ENCODE results near the gene KRTAP10-9.

Gene KRTAP10-9

GRCh38 chr21:44596068-44596725, 30.7 kb upstream of the KRTAP10-9 start:
- Histone ChIP-seq H3K27ac (ENCODE audit: extremely low read depth, low read depth, low read length) (no peak overlapping the region), H3K36me3 (ENCODE audit: control insufficient read depth in 2 of 2, insufficient read depth in 1 of 2, low read length in 2 of 2) (no peaks in the 10 kb centered on the region), H3K4me3 (ENCODE audit: low read depth, low read length) (no peak overlapping the region), H3K4me1 (ENCODE audit: control insufficient read depth, insufficient read depth, low read length) (no peaks in the 10 kb centered on the region), H3K9me3 (ENCODE audit: control insufficient read depth, insufficient read depth, low read depth, low read length) (no peaks in the 10 kb centered on the region)
- TF ChIP-seq ZNF623 (tag by site-specific recombination; IDR thresholded peaks at IDR 0.05) (no peak), ZNF596 (tag by site-specific recombination; IDR thresholded peaks at IDR 0.05) (no peak), ZBTB8A (tag by site-specific recombination; IDR thresholded peaks at IDR 0.05) (no peak), ZNF146 (tag by site-specific recombination; IDR thresholded peaks at IDR 0.05) (no peak), ZNF324 (tag by site-specific recombination; IDR thresholded peaks at IDR 0.05) (no peak), ZNF658 (tag by site-specific recombination; IDR thresholded peaks at IDR 0.05) (no peak), ZNF677 (tag by site-specific recombination; IDR thresholded peaks at IDR 0.05) (no peak), ZNF302 (tag by site-specific recombination; IDR thresholded peaks at IDR 0.05; ENCODE audit: low read depth) (no peak), REST (tag by site-specific recombination; IDR thresholded peaks at IDR 0.05) (no peak), ZBTB48 (tag by site-specific recombination; IDR thresholded peaks at IDR 0.05) (no peak), ZNF530 (tag by site-specific recombination; IDR thresholded peaks at IDR 0.05; ENCODE audit: low read depth) (no peak), HIC1 (tag by site-specific recombination; IDR thresholded peaks at IDR 0.05) (no peak), ZNF16 (tag by site-specific recombination; IDR thresholded peaks at IDR 0.05; ENCODE audit: low read depth) (no peak), GFI1B (tag by site-specific recombination; IDR thresholded peaks at IDR 0.05) (no peak), ZFP37 (tag by site-specific recombination; IDR thresholded peaks at IDR 0.05) (no peak), ZNF621 (tag by site-specific recombination; IDR thresholded peaks at IDR 0.05) (no peak)
- ChIA-PET CTCF (interaction anchor here (0.6 to 2.0 kb wide), 4 partner anchors 12 to 296 kb away, joined by 3 to 7 read pairs (median 4); no protein-coding TSS in a partner anchor), POLR2A (no interaction called here)

GRCh38 chr21:44598061-44598460, 28.8 kb upstream of the KRTAP10-9 start:
- H3K4me1 ChIP-seq (ENCODE audit: control insufficient read depth, insufficient read depth, low read length): no peaks in the 10 kb centered on the region
- POLR2A ChIA-PET: no interaction called here
- no peaks in the 10 kb centered on the region for H3K36me3 ChIP-seq (ENCODE audit: control insufficient read depth in 2 of 2, insufficient read depth in 1 of 2, low read length in 2 of 2)
- CTCF ChIA-PET: no interaction called here
- no peak overlapping the region for H3K4me3 ChIP-seq (ENCODE audit: low read depth, low read length)
- no peaks in the 10 kb centered on the region for H3K9me3 ChIP-seq (ENCODE audit: control insufficient read depth, insufficient read depth, low read depth, low read length)
- H3K27ac ChIP-seq (ENCODE audit: extremely low read depth, low read depth, low read length): no peak overlapping the region
- TF ChIP-seq ZNF335 (tag by site-specific recombination; conservative IDR thresholded peaks at IDR 0.05): no peak
- no peak for TF ChIP-seq ZNF391 (tag by site-specific recombination; IDR thresholded peaks at IDR 0.05; ENCODE audit: borderline replicate concordance, low read depth)
- TF ChIP-seq ZBTB49 (tag by site-specific recombination; IDR thresholded peaks at IDR 0.05; ENCODE audit: low read depth): no peak
- no peak for TF ChIP-seq REST (tag by site-specific recombination; IDR thresholded peaks at IDR 0.05)
- TF ChIP-seq ZNF830 (tag by site-specific recombination; IDR thresholded peaks at IDR 0.05; ENCODE audit: low read depth): no peak
- TF ChIP-seq ZNF843 (tag by site-specific recombination; IDR thresholded peaks at IDR 0.05): no peak
- no peak for TF ChIP-seq ZNF549 (tag by site-specific recombination; IDR thresholded peaks at IDR 0.05)

Data from HEK293 (cell line).